Putamen (tissue), 1 donor: Measurements from ENCODE around the gene ACVR1B.

Source experiments
- DNase-seq: peaks from one replicate; pipeline ENCODE4 v3.0.0-alpha.2; 2016; ENCODE audit warnings: low spot score

The ACVR1B gene

GRCh38 chr12:51917041-51917590 is 34.4 kb upstream of the ACVR1B start:
- DNase-seq: no peak

- no peak for DNase-seq
Observed at GRCh38 chr12:51917746-51918453, 33.6 kb upstream of the ACVR1B start.

GRCh38 chr12:51920046-51920445 is 31.5 kb upstream of the ACVR1B start:
- DNase-seq: no peak

GRCh38 chr12:51921017-51921725 is 30.3 kb upstream of the ACVR1B start:
- no peak for DNase-seq

- DNase-seq: no peak
Observed at GRCh38 chr12:51922146-51922545, 29.4 kb upstream of the ACVR1B start.

GRCh38 chr12:51922762-51923505 is 28.6 kb upstream of the ACVR1B start:
- DNase-seq: peak; percentile 22

GRCh38 chr12:51923506-51924365 is 27.8 kb upstream of the ACVR1B start:
- no peak for DNase-seq

GRCh38 chr12:51924551-51925319 is 26.8 kb upstream of the ACVR1B start:
- DNase-seq: no peak

GRCh38 chr12:51925346-51926063 is 26.0 kb upstream of the ACVR1B start:
- DNase-seq: no peak

GRCh38 chr12:51926064-51926632 is 25.4 kb upstream of the ACVR1B start:
- no peak for DNase-seq

GRCh38 chr12:51926718-51927117 is 24.8 kb upstream of the ACVR1B start:
- no peak for DNase-seq

GRCh38 chr12:51932218-51933076 is 19.1 kb upstream of the ACVR1B start:
- no peak for DNase-seq

GRCh38 chr12:51934080-51934479 is 17.4 kb upstream of the ACVR1B start:
- no peak for DNase-seq

- DNase-seq: no peak
Observed at GRCh38 chr12:51937926-51938325, 13.6 kb upstream of the ACVR1B start.

- DNase-seq: no peak
Observed at GRCh38 chr12:51938726-51939125, 12.8 kb upstream of the ACVR1B start.

GRCh38 chr12:51941011-51941581 is 10.4 kb upstream of the ACVR1B start:
- no peak for DNase-seq

GRCh38 chr12:51941604-51942003 is 9.9 kb upstream of the ACVR1B start:
- DNase-seq: no peak

GRCh38 chr12:51942056-51942455 is 9.4 kb upstream of the ACVR1B start:
- no peak for DNase-seq
